Measurements from ENCODE around the gene TANC1. TPM values are rescaled to one million over a fixed set of nuclear protein-coding genes. Genes with fewer than 3 reads are reported as not detected.

Gene TANC1
- total and polyA plus RNA-seq, 2 experiments from 2014 or later = 22.1 to 34.8 TPM

- peaks cover 18% of the 10 kb centered on the region for H3K4me1 ChIP-seq (ENCODE audit: low read depth)
- TF ChIP-seq CTCF (IDR thresholded peaks at IDR 0.05; ENCODE audit: low read depth, low read length) = no peak
- H3K36me3 ChIP-seq = no peaks in the 10 kb centered on the region
- DNase-seq (ENCODE audit: low read depth in 1 of 2, low spot score in 1 of 2) = no peak
- no peaks in the 10 kb centered on the region for H3K9me3 ChIP-seq (ENCODE audit: low read depth)
- H3K27me3 ChIP-seq = no peaks in the 10 kb centered on the region
- no peak overlapping the region for H3K4me3 ChIP-seq
- no peak overlapping the region for H3K27ac ChIP-seq
These were observed 241.2 kb downstream of the TANC1 start for GRCh38 chr2:159209341-159210306.

- H3K27ac ChIP-seq = peak overlapping the region; percentile 61
- no peak overlapping the region for H3K4me3 ChIP-seq
- H3K4me1 ChIP-seq (ENCODE audit: low read depth) = peaks cover 15% of the 10 kb centered on the region
- no peaks in the 10 kb centered on the region for H3K27me3 ChIP-seq
- H3K9me3 ChIP-seq (ENCODE audit: low read depth) = no peaks in the 10 kb centered on the region
- no peaks in the 10 kb centered on the region for H3K36me3 ChIP-seq
- TF ChIP-seq CTCF (IDR thresholded peaks at IDR 0.05; ENCODE audit: low read depth, low read length) = no peak
- peak in 1 of 2 donors; percentile 46 for DNase-seq (ENCODE audit: low read depth in 1 of 2, low spot score in 1 of 2)
These were observed 243.3 kb downstream of the TANC1 start for GRCh38 chr2:159211447-159212396.

GRCh38 chr2:159213296-159213695, 244.9 kb downstream of the TANC1 start:
- Histone ChIP-seq H3K4me1 (ENCODE audit: low read depth) (peaks cover 10% of the 10 kb centered on the region), H3K36me3 (peaks cover 10% of the 10 kb centered on the region), H3K4me3 (no peak overlapping the region), H3K27ac (no peak overlapping the region), H3K27me3 (no peaks in the 10 kb centered on the region), H3K9me3 (ENCODE audit: low read depth) (no peaks in the 10 kb centered on the region)
- DNase-seq (ENCODE audit: low read depth in 1 of 2, low spot score in 1 of 2) = no peak
- TF ChIP-seq CTCF (IDR thresholded peaks at IDR 0.05; ENCODE audit: low read depth, low read length) = no peak

- H3K9me3 ChIP-seq (ENCODE audit: low read depth) = no peaks in the 10 kb centered on the region
- no peak for TF ChIP-seq CTCF (IDR thresholded peaks at IDR 0.05; ENCODE audit: low read depth, low read length)
- H3K27me3 ChIP-seq = no peaks in the 10 kb centered on the region
- H3K4me3 ChIP-seq = no peak overlapping the region
- H3K36me3 ChIP-seq = peaks cover 16% of the 10 kb centered on the region
- DNase-seq (ENCODE audit: low read depth in 1 of 2, low spot score in 1 of 2) = no peak
- no peak overlapping the region for H3K27ac ChIP-seq
- peaks cover 10% of the 10 kb centered on the region for H3K4me1 ChIP-seq (ENCODE audit: low read depth)
These were observed 246.0 kb downstream of the TANC1 start for GRCh38 chr2:159214325-159214865.

- no peak for TF ChIP-seq CTCF (IDR thresholded peaks at IDR 0.05; ENCODE audit: low read depth, low read length)
- Histone ChIP-seq H3K4me1 (ENCODE audit: low read depth) (peaks cover 10% of the 10 kb centered on the region), H3K4me3 (no peak overlapping the region), H3K9me3 (ENCODE audit: low read depth) (no peaks in the 10 kb centered on the region), H3K27ac (no peak overlapping the region), H3K36me3 (peaks cover 20% of the 10 kb centered on the region), H3K27me3 (no peaks in the 10 kb centered on the region)
- DNase-seq (ENCODE audit: low read depth in 1 of 2, low spot score in 1 of 2) = no peak
These were observed 246.7 kb downstream of the TANC1 start for GRCh38 chr2:159215116-159215515.
